HL-60/S4 treated with phorbol 12-myristate 13-acetate at 8.2 ng/mL for 4 days and 3 days (cell line): ENCODE data around the gene HLCS.
"Not testable (repeated sequence)": the region's sequence is repeated elsewhere in the genome, so short reads cannot be mapped to it uniquely, and the experiment has no call there.

Source experiments
- in situ Hi-C: fragments of 300-500 bp; cut with MboI; formaldehyde crosslinking; loops from 2 replicates; pipeline ENCODE4 v1.15.0; 2022; ENCODE audit warnings: low sequenced_read_pairs

The HLCS gene

DNA sequence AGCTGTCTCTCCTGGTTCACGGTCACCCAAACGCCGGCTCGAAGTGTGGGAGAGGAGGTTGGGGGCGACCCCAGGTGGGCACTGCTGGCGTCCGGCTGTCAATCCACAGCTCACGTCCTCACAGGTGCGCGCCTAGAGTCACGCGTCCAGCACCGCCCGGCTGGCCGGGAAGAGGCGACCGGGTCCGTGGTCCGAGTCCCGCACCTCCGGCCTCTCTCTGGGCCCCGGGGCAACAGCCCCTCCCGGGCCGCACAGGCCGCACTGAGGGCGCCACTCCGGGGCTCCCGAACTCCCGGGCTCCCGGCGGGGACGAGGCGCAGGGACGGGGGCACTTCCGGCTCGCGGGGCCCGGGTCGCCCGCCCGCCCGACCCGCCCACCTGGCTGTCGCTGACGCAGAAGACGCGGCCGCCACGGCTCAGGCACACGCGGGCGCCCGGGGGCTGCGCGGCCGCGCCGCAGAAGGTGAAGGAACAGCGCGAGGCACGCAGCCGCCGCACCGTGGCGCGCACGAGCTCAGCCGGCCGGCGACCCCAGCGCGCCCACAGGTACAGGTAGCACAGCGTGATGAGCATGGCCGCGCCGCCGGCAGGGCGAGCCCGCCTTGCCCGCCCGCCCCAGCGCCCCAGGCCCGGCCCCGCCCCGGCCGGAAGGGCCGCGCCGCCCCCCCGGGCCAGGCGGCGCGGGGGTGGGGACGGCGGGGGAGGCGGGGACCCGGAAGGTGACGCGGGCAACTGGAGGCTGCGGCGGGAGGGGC lies at the start of gene HLCS:
HLCS (minus strand) TSS at position 604 of the 755 bp plus-strand sequence; CDS start at position 573, 31 bp downstream.
- in situ Hi-C loops: no loop called here

DNA sequence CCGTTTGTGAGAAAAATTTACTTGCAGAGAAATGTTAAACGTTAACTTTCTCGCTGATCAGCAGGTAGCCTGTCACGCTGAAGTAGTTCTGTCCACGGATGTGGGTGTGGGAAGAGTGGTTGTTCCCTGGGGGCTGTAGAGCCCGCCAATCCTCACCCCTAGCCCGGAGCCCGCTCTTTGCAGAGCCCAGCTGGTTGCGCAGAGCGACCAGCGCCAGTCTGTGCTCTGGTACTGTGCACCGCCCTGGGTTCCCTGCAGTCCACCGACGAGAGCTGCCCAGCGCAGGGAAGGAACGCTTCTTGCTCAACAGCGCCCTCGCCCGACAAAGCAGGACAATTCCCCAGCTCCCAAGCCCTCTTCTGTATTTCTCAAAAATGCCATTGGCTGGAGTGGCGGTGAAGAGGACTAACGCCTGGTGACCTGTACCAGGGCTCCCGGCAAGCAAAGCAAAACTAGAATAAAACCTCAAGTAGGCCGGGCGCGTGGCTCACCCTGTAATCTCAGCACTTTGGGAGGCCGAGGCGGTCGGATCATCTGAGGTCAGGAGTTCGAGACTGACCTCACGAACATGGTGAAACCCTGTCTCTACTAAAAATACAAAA lies 43.4 kb upstream of the HLCS start:
- in situ Hi-C loops: no loop called here

DNA sequence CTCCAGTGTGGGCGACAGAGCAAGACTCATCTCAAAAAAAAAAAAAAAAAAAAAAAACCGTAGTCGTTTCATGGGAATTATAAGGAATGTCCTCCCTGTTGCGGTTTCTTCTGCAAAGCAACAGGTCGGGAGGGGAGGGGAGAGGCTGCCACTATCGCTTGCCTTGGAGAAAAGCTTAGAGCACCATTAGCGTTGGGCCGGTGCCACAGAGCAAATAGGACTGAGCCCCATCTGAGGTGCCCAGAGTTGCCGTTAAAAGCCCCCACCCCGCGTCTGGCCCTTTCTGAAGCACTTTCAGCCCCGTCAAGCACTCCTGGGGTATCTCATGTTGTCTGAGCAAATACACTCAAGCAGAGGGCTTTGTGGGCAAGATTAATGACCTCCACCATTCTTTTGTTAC lies 42.3 kb upstream of the HLCS start:
- in situ Hi-C loops: no loop called here

DNA sequence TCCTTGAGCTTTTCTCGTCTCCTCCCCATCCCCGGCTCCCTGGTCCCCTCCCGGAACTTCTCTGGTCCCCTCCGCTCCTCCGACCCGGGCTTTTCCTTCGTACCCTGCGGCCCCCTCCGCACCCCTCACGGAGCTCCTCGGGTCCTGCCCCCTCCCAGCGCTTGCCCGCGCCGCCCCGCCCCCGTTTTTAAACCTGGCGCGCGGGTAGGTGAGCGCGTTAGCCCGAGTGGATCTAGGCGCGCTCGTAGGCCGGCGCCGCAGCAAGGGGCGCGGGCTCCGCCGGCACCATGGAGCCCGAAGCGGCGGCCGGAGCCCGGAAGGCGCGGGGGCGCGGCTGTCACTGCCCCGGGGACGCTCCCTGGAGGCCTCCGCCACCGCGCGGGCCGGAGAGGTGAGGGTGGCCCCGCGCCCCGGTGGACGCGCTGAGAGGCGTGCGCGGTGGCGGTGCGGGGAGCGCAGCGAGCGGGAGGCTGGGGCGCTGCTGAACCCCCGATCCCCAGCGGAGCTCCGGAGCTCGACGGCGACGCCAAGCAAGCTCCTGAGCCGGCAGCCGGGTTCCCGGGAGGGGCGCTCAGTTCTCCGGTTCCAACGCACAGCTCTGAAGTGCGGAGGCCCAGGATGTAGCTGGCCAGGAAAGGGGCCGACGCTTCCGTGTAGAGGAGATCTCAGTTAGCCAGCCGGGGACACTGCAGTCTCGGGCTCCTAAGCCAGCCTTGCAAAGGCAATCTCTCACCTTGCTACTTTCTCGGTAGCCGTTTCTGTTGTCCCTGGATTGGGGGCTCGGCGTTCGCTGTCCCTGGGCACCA lies 40.2 kb upstream of the HLCS start, which contains the start of gene RIPPLY3:
RIPPLY3 (plus strand) TSS at position 217 of the 806 bp plus-strand sequence; CDS start at position 288, 71 bp downstream.
- in situ Hi-C loops: no loop called here

DNA sequence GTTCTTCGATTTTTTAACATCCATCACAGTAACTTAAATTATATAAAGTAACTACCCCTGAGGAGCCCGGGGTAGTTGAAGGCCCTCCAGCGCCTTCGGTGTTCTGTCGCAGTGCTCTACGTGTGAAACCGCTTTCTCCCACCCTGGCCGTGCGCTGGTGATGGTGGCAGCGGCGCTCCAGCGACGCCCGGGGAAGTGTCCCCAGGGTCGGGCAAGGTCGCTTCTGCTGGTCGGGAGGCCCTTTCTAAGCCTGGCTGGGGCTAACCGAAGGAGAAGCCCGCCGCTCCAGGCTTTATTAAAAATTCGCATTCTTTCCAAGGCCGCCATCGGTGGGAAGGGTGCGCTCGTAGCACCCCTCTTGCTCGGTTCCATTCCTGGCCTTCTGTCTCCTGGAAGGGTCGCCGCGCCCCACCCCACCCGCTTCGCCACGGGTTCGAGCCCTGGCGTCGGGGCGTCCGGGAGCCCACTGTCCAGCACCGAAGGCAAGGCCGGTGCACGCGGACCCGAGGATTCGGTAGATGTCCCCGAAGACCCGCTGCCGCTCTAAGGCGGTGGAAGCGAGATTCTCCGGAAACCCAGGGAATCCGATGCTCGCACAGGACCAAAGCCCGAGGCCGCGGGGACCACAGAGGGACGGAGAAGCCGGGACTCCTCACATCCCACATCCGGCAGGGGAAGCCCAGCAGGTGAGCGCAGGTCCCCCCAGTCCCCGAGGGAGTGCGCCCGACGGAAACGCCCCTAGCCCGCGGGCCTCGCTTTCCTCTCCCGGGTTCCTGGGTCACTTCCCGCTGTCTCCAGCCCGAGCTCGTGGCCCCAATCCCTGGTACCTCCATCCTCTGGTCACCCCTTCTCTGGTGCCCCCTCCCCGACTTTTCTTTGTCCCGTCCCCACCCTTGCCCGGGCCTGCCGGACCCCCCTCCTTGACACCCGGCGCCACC lies 39.3 kb upstream of the HLCS start:
- in situ Hi-C loops: no loop called here

DNA sequence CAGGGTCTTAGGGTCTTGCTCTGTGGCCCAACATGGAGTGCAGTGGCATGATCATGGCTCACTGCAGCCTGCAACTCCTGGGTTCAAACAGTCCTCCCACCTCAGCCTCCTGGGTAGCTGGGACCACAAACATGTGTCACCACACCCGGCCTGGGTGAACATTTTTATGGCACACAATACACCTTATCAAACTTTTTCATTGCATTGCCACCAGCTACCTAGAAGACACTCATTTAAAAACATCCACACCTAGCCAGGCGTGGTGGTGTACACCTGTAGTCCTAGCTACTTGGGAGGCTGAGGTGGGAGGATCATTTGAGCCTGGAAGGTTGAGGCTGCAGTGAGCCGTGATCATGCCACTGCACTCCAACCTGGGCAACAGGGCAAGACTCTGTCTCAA lies 37.4 kb upstream of the HLCS start:
- in situ Hi-C loops: not testable (repeated sequence)

DNA sequence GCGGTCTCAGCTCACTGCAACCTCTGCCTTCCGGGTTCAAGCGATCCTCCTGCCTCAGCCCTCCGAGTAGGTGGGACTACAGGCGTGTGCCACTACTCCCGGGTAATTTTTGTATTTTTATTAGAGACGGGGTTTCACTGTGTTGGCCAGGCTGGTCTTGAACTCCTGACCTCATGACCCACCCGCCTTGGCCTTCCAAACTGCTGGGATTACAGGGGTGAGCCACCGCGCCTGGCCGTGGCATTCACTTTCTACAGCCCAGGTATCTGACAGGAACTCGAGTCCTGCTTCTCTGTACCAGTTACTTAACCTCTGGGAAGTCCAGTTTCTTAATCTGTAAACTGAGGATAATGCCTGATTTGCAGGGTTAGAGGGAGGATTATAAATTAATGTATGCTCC lies 36.4 kb upstream of the HLCS start:
- in situ Hi-C loops: not testable (repeated sequence)

DNA sequence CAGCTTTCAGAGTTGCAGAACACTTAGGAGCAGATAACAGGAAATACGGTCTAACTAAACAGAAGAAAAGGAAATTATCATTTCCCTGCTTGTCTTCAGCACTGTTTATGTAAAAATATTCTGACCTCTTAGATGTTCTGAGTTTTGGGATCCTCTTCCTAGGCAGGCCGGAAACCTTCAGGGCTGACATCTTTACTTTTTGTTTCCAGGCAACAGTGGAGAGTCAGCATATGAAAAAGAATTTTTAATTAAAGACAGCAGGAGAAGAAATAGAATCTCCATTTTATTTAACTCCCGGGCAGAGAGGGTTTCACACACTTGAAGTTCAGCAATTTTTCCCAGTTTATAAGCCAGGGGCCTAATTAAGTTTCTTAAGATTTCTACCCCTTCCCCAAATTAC lies 35.0 kb upstream of the HLCS start:
- in situ Hi-C loops: no loop called here

DNA sequence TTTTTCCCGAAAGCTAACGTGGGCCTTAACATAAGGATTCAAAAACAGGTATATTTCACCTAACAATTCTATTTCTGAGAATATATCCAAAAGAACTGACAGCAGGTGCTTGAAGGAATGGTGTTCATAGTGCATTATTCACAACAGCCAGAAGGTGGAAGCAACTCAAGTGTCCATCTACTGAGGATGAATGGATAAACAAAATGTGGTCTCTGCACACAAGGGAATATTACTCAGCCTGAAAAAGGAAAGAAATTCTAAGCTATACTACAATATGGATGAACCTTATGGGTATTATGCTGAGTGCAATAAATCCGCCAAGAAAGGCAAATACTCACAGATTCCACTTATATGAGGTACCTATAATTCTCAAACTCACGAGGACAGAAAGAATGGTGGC lies 33.9 kb upstream of the HLCS start:
- in situ Hi-C loops: no loop called here

DNA sequence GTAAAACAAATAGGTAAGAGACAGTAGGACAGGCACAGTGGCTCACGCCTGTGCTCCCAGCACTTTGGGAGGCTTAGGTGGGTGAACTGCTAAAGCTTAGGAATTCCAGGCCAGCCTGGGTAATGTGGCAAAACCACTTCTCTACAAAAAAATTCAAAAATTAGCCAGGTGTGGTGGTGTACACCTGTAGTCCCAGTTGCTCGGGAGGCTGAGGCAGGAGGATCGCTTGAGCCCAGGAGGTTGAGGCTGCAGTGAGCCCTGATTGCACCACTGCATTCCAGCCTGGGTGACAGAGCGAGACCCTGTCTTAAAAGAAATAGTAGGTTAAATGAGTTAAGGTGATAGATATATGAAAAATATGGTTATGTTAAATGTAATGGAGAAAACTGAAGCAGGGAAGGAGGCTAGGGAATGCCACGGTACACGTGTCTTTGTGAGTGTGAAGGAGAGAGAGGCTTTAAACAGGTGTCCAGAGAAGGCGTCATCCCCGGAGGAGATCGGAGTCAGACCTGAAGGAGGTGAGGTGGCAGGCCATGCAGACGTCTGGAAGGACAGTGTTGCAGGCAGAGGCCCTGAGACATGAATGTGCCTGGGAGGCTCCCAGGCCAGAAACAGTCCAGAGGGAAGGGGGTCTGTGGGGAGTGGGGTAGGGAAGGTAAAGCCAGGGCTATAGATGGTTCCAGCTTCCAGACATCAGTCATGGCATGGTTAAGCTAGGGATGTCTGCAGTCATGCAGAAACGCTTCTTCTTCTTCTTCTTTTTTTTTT lies 32.8 kb upstream of the HLCS start:
- in situ Hi-C loops: no loop called here

DNA sequence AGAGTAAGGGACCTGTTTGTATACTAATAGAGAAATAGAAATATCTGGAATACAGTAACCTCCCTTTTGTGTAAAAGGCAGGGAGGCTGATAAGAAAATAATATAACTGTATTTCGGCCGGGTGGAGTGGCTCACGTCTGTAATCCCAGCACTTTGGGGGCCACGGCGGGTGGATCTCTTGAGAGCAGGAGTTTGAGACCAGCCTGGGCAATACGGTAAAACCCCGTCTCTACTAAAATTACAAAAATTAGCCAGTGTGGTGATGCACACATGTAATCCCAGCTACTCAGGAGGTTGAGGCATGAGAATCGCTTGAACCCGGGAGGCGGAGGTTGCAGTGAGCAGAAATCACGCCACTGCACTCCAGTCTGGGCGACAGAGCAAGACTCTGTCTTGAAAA lies 28.8 kb upstream of the HLCS start:
- in situ Hi-C loops: not testable (repeated sequence)

DNA sequence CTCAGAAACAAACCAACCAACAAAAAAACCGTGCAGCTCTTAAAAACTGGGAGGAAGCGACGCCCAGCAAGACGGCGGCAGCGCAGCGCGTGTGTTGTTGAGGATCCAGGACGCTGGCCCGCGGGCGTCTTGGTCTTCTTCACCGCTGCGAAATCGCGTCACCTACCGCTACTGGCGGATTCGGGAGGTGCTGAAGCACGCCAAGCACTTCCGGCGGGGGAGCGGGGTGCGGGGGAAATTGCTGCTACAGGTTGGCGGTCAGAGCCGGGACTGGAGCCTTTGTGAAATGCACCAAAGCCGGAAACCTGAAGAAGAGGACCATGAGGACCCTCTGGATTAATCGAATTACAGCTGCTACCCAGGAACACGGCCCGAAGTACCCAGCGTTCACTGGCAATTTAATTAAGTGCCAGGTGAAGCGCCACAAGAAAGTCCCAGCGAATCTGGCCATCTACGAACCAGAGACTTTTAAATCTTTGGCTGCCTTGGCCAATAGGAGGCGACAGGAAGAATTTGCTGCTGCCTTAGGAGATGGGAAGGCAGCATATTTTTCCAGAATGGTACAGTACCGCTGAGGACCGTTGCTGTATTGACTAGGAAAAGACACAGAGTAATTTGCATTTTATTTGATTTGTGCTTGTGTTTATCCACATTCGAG lies 28.2 kb upstream of the HLCS start:
- in situ Hi-C loops: no loop called here

DNA sequence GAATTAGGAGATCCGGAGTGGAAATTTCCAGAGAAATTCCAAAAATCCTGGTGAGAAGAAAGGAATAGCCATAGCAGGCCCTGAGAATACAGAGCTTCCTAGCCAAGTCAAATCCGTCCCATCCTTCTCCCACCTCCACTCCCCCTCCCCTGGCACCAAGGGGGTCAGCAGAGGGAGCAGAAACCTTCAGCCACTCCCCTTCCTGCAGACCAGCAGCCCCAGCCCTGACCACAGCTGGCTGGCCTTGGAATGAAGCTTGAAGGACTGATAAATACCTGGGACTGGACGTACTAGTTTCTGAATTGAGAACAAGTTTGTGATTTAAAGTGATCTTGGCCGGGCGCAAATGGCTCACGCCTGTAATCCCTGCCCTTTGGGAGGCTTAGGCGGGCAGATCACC lies 26.2 kb upstream of the HLCS start:
- in situ Hi-C loops: no loop called here

DNA sequence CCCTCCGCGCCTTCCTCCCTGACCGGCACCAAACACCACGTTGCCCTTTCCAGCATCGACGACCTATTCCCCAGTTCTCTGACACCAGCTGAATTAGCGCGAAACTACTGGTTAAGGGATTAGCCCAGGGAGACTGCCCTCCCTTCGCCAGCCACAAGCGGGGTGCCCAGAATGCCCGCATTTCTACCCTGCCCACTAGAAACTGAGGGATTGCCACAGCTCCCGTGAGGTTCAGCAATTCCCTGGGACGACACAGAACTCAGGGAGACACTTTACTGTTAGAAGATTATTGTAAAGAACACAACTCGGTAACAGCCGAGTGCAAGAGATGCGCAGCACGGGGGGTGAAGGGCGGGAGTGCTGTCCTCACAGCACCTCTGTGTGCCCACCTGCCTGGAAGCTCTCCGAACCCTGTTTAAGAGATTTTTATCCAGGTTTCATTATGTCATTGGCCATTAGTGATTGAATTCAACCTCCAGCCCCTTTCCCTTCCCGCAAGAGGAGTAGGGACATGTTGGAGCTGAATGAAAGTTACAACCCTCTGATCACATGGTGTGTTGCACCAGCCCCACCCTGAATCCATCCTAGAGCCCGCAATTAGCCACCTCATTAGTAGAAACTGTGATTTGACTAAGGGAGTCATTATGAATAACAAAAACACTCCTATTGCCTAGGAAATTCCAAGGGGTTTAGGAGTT lies 24.2 kb upstream of the HLCS start:
- in situ Hi-C loops: no loop called here

DNA sequence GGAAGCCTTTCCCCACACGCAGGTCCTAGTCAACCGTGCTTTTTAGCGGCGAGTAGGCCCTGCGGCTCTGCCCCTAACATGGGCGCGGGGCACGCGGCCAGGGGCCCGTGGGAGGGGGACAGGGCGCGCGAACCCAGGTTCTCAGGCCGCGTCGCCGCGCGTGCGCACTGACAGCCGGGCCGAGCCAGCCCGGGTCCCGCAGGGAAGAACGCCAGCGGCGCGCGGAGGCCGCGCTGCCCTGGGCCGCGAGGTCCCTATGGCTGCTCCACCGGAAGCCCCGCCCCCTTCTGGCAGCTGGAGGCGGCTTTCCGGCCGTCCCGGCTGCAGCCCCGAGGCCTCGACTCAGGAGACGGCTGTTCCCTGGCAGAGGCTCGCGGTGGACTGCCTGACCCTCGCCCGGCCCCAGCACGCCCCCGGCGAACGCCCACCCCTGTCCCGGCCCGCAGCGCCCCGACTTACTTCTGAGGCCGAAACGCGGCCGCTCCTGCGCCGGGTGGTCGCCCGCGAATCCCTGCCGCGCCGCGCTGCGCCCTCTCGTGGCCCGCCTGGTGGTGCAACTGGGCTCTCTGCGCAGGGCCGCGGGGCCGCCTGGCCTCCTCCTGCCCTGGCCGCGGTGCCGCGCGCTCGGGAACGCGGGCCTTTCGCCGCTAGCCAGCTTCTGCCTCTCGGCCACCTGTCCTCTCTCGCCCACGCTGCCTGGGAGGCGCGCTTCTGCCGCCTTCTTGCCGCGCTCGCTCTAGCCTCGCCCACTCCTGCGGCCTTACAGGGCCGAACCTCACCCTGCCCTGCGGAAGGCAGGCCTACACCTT lies 23.4 kb upstream of the HLCS start:
- in situ Hi-C loops: no loop called here

DNA sequence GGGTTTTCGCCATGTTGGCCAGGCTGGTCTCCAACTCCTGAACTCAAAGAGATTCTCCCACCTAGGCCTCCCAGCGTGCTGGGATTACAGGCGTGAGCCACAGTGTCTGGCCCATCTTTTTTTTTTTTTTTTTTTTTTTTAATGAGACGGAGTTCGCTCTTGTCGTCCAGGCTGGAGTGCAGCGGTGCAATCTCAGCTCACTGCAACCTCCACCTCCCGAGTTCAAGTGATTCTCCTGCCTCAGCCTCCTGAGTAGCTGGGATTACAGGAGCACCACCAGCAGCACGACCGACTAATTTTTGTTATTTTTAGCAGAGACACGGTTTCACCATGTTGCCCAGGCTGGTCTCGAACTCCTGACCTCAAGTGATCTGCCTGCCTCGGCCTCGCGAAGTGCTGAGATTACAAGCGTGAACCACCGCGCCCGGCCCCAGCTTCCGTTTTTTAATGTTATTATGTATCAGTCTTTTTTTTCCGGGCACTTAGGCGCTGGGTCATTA lies 22.8 kb upstream of the HLCS start:
- in situ Hi-C loops: not testable (repeated sequence)

DNA sequence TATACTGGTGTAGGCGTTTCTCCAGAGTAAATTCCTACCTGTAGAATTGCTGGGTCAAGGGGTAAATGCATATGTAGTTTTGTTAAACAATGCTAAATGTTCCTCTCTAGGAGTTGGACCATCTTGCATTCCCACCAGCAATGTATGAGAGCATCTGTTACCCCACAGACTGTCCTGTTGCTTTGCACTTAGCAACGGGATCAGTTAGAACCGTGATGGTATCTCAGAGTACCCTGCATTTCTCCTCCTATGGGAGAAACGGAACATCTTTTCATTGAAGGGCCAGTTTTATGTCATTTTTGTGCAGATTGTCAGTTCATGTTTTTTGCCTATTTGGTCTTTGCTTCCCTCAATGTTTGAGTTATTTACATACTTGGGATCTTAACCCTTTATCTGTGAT lies 22.1 kb upstream of the HLCS start:
- in situ Hi-C loops: no loop called here

DNA sequence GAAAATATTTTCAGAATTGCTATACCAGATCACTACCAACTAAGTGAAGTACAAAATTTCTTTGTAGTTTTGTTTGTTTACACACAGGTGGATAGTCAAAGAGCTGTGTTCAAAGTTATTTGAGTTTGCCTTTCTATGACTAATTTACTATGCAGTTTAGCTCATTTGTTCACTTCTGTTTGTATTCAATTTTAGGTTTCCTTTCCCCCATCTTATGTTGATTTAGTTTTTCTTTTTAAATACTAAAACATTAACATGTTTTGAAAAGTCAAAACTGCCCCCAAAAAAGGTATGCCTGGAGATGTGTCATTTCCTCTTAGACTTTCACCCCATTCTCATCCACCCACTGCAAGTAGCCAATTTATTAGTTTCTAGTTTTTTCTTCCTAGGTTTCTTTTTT lies 21.4 kb upstream of the HLCS start:
- in situ Hi-C loops: no loop called here
